Fibroblast of the aortic adventitia (primary cell): ENCODE measurements around the gene ARHGAP10. TPM values are rescaled to one million over a fixed set of nuclear protein-coding genes. Genes with fewer than 3 reads are reported as not detected.

Experiments used
- DNase-seq: peaks from one replicate; pipeline ENCODE4 v3.0.0-alpha.2; 2010; ENCODE audit warnings: low read depth
- H3K4me3 ChIP-seq: 2 replicates; pipeline ENCODE4 v1.5.1; 2011; ENCODE audit warnings: low read depth, mild to moderate bottlenecking, control low read depth, low read length, moderate library complexity
- small RNA-seq: library from RNA; depleted of rRNA; stranded (forward); fragments of <200 nt; gene quantifications from one replicate; pipeline ENCODE3, GENCODE V24; 2012
- total RNA-seq: library from RNA; depleted of rRNA; stranded (reverse); fragments of >200 nt; gene quantifications from 2 replicates; pipeline ENCODE4 v1.2.3, GENCODE V29; 2012; ENCODE audit warnings: low replicate concordance
- TF ChIP-seq, protein P1 (sequence below): IDR thresholded peaks from 2 replicates; pipeline ENCODE4 v1.5.1; 2011; ENCODE audit warnings: mild to moderate bottlenecking, low read length, control low read depth, inconsistent platforms; ENCODE audit not compliant: insufficient read depth

The ARHGAP10 gene
- total RNA-seq, 1 donor: 45.0 TPM

- DNase-seq: no peak
- TF ChIP-seq, protein P1, sequence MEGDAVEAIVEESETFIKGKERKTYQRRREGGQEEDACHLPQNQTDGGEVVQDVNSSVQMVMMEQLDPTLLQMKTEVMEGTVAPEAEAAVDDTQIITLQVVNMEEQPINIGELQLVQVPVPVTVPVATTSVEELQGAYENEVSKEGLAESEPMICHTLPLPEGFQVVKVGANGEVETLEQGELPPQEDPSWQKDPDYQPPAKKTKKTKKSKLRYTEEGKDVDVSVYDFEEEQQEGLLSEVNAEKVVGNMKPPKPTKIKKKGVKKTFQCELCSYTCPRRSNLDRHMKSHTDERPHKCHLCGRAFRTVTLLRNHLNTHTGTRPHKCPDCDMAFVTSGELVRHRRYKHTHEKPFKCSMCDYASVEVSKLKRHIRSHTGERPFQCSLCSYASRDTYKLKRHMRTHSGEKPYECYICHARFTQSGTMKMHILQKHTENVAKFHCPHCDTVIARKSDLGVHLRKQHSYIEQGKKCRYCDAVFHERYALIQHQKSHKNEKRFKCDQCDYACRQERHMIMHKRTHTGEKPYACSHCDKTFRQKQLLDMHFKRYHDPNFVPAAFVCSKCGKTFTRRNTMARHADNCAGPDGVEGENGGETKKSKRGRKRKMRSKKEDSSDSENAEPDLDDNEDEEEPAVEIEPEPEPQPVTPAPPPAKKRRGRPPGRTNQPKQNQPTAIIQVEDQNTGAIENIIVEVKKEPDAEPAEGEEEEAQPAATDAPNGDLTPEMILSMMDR: no peak
- no peak overlapping the region for H3K4me3 ChIP-seq
Observed at GRCh38 chr4:148114436-148114835, 382.5 kb downstream of the ARHGAP10 start.

DNA sequence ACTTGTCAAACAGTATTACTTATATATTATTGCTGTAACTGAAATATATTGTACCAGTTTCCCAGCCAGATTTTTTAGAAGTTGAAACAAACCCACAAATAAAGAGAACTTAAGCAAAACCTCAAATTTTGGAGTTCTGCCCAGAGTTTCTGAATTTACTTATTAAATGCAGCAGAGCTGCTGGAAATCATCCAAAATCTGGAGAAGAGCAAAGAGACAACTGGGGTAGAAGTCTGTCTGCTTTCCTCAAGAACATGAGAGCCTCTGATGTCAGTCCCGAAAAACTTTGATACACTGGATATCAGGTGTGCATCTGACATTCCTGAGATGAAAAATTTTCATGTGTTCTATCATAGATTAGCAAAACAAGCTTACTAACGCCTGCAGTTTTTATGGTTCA, 384.4 kb downstream of the ARHGAP10 start:
- TF ChIP-seq, protein P1: no peak
- no peak overlapping the region for H3K4me3 ChIP-seq
- peak; percentile 78 for DNase-seq

GRCh38 chr4:148116969-148117368, 385.1 kb downstream of the ARHGAP10 start:
- H3K4me3 ChIP-seq: no peak overlapping the region
- no peak for DNase-seq
- TF ChIP-seq, protein P1: no peak

GRCh38 chr4:148118179-148118578, 386.3 kb downstream of the ARHGAP10 start:
- TF ChIP-seq, protein P1: no peak
- no peak overlapping the region for H3K4me3 ChIP-seq
- DNase-seq: no peak

- TF ChIP-seq, protein P1: no peak
- H3K4me3 ChIP-seq: no peak overlapping the region
- DNase-seq: no peak
Observed at GRCh38 chr4:148118633-148119032, 386.7 kb downstream of the ARHGAP10 start.

- TF ChIP-seq, protein P1: no peak
- no peak for DNase-seq
- no peak overlapping the region for H3K4me3 ChIP-seq
Observed at GRCh38 chr4:148120216-148120615, 388.3 kb downstream of the ARHGAP10 start.

Small RNA genes within 50 kb of the gene (small RNA-seq; reads per million reads assigned to genes)
- gene MIR4799 (0.70 reads per million, percentile 13 among the genes with 10 or more reads in this experiment), gene RN7SL254P (not detected), gene RNA5SP165 (not detected)

Other genes with a start within 250 kb of the ARHGAP10 start
- gene TMEM184C, start 114.7 kb upstream of the ARHGAP10 start, total RNA-seq: 20.9 and 38.2 TPM in 2 replicates
- gene PRMT9, start 47.9 kb upstream of the ARHGAP10 start, total RNA-seq: 10.4 and 16.6 TPM in 2 replicates